Kidney epithelial cell (primary cell): ENCODE measurements around the gene DLST. TPM values are rescaled to one million over a fixed set of nuclear protein-coding genes. Genes with fewer than 3 reads are reported as not detected.

Source experiments
- DNase-seq: peaks from one replicate; pipeline ENCODE4 v3.0.0-alpha.2; 2010; ENCODE audit warnings: low read depth
- H3K27me3 ChIP-seq: 2 replicates; pipeline ENCODE4 v1.6.0; 2011; ENCODE audit warnings: low read length; ENCODE audit not compliant: control insufficient read depth, insufficient read depth
- H3K36me3 ChIP-seq: 2 replicates; pipeline ENCODE4 v1.5.1; 2011; ENCODE audit warnings: low read length; ENCODE audit not compliant: control insufficient read depth, insufficient read depth
- H3K4me3 ChIP-seq: 2 replicates; pipeline ENCODE4 v1.5.1; 2011; ENCODE audit warnings: low read depth, mild to moderate bottlenecking, control low read depth, low read length
- CTCF ChIP-seq: IDR thresholded peaks from 2 replicates; pipeline ENCODE4 v1.5.1; 2011; ENCODE audit warnings: mild to moderate bottlenecking, moderate library complexity, low read length, control low read depth, inconsistent platforms; ENCODE audit not compliant: insufficient read depth, poor library complexity, severe bottlenecking
- total RNA-seq: library from RNA; depleted of rRNA; stranded (reverse); fragments of >200 nt; gene quantifications from 2 replicates; pipeline ENCODE4 v1.2.3, GENCODE V29; 2015

The DLST gene
- total RNA-seq, 1 donor from 2014 or later, result 84.1 TPM

GRCh38 chr14:74838166-74838565, 43.5 kb upstream of the DLST start:
- DNase-seq, result no peak
- Histone ChIP-seq H3K27me3 (no peaks in the 10 kb centered on the region), H3K36me3 (no peaks in the 10 kb centered on the region), H3K4me3 (no peak overlapping the region)
- TF ChIP-seq CTCF, result no peak

GRCh38 chr14:74840603-74841030, 41.1 kb upstream of the DLST start:
- DNase-seq, result no peak
- no peaks in the 10 kb centered on the region for H3K27me3 ChIP-seq
- H3K36me3 ChIP-seq, result no peaks in the 10 kb centered on the region
- no peak for TF ChIP-seq CTCF
- no peak overlapping the region for H3K4me3 ChIP-seq

- no peak for TF ChIP-seq CTCF
- Histone ChIP-seq H3K36me3 (no peaks in the 10 kb centered on the region), H3K4me3 (no peak overlapping the region), H3K27me3 (no peaks in the 10 kb centered on the region)
- no peak for DNase-seq
Observed at GRCh38 chr14:74841230-74842207, 40.2 kb upstream of the DLST start.

- H3K36me3 ChIP-seq, result no peaks in the 10 kb centered on the region
- H3K27me3 ChIP-seq, result no peaks in the 10 kb centered on the region
- no peak for DNase-seq
- H3K4me3 ChIP-seq, result no peak overlapping the region
- TF ChIP-seq CTCF, result no peak
Observed at GRCh38 chr14:74843653-74844052, 38.1 kb upstream of the DLST start.

GRCh38 chr14:74846168-74846567, 35.5 kb upstream of the DLST start:
- no peaks in the 10 kb centered on the region for H3K36me3 ChIP-seq
- no peak for DNase-seq
- H3K4me3 ChIP-seq, result no peak overlapping the region
- TF ChIP-seq CTCF, result no peak
- no peaks in the 10 kb centered on the region for H3K27me3 ChIP-seq
